Muscle layer of colon (tissue), 2 donors: ENCODE data around the gene PRRC2A.

Source experiments
- H3K27ac ChIP-seq: one replicate; pipeline ENCODE4 v1.7.0; 2013; ENCODE audit warnings: low read depth, mild to moderate bottlenecking, low read length, moderate library complexity
- H3K27me3 ChIP-seq, 2 donors: one replicate each; pipeline ENCODE4 v1.7.0; 2013; ENCODE audit warnings: low read length in 2 of 2, mild to moderate bottlenecking in 2 of 2; ENCODE audit not compliant: insufficient read depth in 2 of 2, control insufficient read depth in 1 of 2
- H3K36me3 ChIP-seq: one replicate; pipeline ENCODE4 v1.7.0; 2013; ENCODE audit warnings: mild to moderate bottlenecking, low read length; ENCODE audit not compliant: insufficient read depth
- H3K4me1 ChIP-seq: one replicate; pipeline ENCODE4 v1.7.0; 2013; ENCODE audit warnings: mild to moderate bottlenecking, low read length; ENCODE audit not compliant: insufficient read depth
- H3K4me3 ChIP-seq, 2 donors: one replicate each; pipeline ENCODE4 v1.7.0; 2013; ENCODE audit warnings: low read length in 2 of 2, low read depth in 1 of 2, mild to moderate bottlenecking in 1 of 2, moderate library complexity in 1 of 2
- H3K9ac ChIP-seq: one replicate; pipeline ENCODE4 v1.7.0; 2013; ENCODE audit warnings: low read length
- H3K9me3 ChIP-seq: one replicate; pipeline ENCODE4 v1.7.0; 2013; ENCODE audit warnings: mild to moderate bottlenecking, low read length
- donor health status: abdominal sarcoma.
- donor health status: Adenocarcinoma of cecum.

Gene PRRC2A

GRCh38 chr6:31642798-31643570 lies 22.5 kb downstream of the PRRC2A start:
- H3K36me3 ChIP-seq = peaks cover 88% of the 10 kb centered on the region
- no peaks in the 10 kb centered on the region for H3K4me1 ChIP-seq
- no peak overlapping the region for H3K27ac ChIP-seq
- H3K27me3 ChIP-seq = no peaks in the 10 kb centered on the region
- H3K9ac ChIP-seq = no peak overlapping the region
- no peak overlapping the region for H3K4me3 ChIP-seq
- H3K9me3 ChIP-seq = no peaks in the 10 kb centered on the region

- H3K4me1 ChIP-seq = no peaks in the 10 kb centered on the region
- no peaks in the 10 kb centered on the region for H3K9me3 ChIP-seq
- no peak overlapping the region for H3K4me3 ChIP-seq
- H3K9ac ChIP-seq = no peak overlapping the region
- no peaks in the 10 kb centered on the region for H3K27me3 ChIP-seq
- H3K27ac ChIP-seq = no peak overlapping the region
- H3K36me3 ChIP-seq = peaks cover 89% of the 10 kb centered on the region
These were observed 23.4 kb downstream of the PRRC2A start for GRCh38 chr6:31643818-31644454.

- Histone ChIP-seq H3K36me3 (peaks cover 90% of the 10 kb centered on the region), H3K4me3 (no peak overlapping the region), H3K9ac (no peak overlapping the region), H3K27me3 (no peaks in the 10 kb centered on the region), H3K27ac (no peak overlapping the region), H3K9me3 (no peaks in the 10 kb centered on the region), H3K4me1 (no peaks in the 10 kb centered on the region)
These were observed 24.8 kb downstream of the PRRC2A start for GRCh38 chr6:31645325-31645724.

- peaks cover 21% of the 10 kb centered on the region for H3K4me1 ChIP-seq
- peak overlapping the region; percentile 98 for H3K27ac ChIP-seq
- H3K27me3 ChIP-seq = no peaks in the 10 kb centered on the region
- peak overlapping the region; percentile 94 for H3K9ac ChIP-seq
- H3K36me3 ChIP-seq = peaks cover 39% of the 10 kb centered on the region
- no peaks in the 10 kb centered on the region for H3K9me3 ChIP-seq
- peak overlapping the region; percentile 82 to 93 for H3K4me3 ChIP-seq
These were observed 31.2 kb downstream of the PRRC2A start for GRCh38 chr6:31651602-31652191.

- no peaks in the 10 kb centered on the region for H3K9me3 ChIP-seq
These were observed 32.6 kb downstream of the PRRC2A start for GRCh38 chr6:31652925-31653724.

GRCh38 chr6:31654574-31655348 lies 34.2 kb downstream of the PRRC2A start:
- no peaks in the 10 kb centered on the region for H3K9me3 ChIP-seq
- no peak overlapping the region for H3K27ac ChIP-seq
- H3K4me1 ChIP-seq = peaks cover 48% of the 10 kb centered on the region
- peaks cover 19% of the 10 kb centered on the region for H3K36me3 ChIP-seq
- H3K27me3 ChIP-seq = no peaks in the 10 kb centered on the region
- H3K9ac ChIP-seq = no peak overlapping the region
- no peak overlapping the region for H3K4me3 ChIP-seq

More at GRCh38 chr6:31652925-31653724, 32.6 kb downstream of the PRRC2A start:
- Histone ChIP-seq H3K4me3 (peak overlapping the region; percentile 82 to 93), H3K27ac (peak overlapping the region; percentile 98), H3K36me3 (peaks cover 29% of the 10 kb centered on the region), H3K9ac (peak overlapping the region; percentile 94), H3K4me1 (peaks cover 31% of the 10 kb centered on the region), H3K27me3 (no peaks in the 10 kb centered on the region)

- Histone ChIP-seq H3K27ac (no peak within 1 kb of the TSS), H3K4me3 (no peak within 1 kb of the TSS), H3K4me1 (peaks cover 51% of the 10 kb centered on the region), H3K9ac (no peak within 1 kb of the TSS), H3K27me3 (no peaks in the 10 kb centered on the region), H3K9me3 (no peaks in the 10 kb centered on the region), H3K36me3 (peaks cover 14% of the 10 kb centered on the region)
These were observed 35.1 kb downstream of the PRRC2A start, which contains the start of gene APOM for GRCh38 chr6:31655349-31656237. Gene APOM (plus strand): TSS chr6:31655894. CDS start chr6:31655967, 73 bp downstream.

- no peaks in the 10 kb centered on the region for H3K27me3 ChIP-seq
- H3K27ac ChIP-seq = no peak overlapping the region
- no peak overlapping the region for H3K4me3 ChIP-seq
- no peak overlapping the region for H3K9ac ChIP-seq
- no peaks in the 10 kb centered on the region for H3K9me3 ChIP-seq
- H3K4me1 ChIP-seq = peaks cover 55% of the 10 kb centered on the region
- peaks cover 25% of the 10 kb centered on the region for H3K36me3 ChIP-seq
These were observed 37.1 kb downstream of the PRRC2A start for GRCh38 chr6:31657406-31658157.

GRCh38 chr6:31658158-31658688 lies 37.7 kb downstream of the PRRC2A start:
- no peak overlapping the region for H3K27ac ChIP-seq
- no peaks in the 10 kb centered on the region for H3K9me3 ChIP-seq
- peaks cover 28% of the 10 kb centered on the region for H3K36me3 ChIP-seq
- no peaks in the 10 kb centered on the region for H3K27me3 ChIP-seq
- H3K4me3 ChIP-seq = no peak overlapping the region
- H3K9ac ChIP-seq = no peak overlapping the region
- H3K4me1 ChIP-seq = peaks cover 60% of the 10 kb centered on the region
